SK-N-MC (cell line): Measurements from ENCODE around the gene SFSWAP.

Source experiments
- EZH2 ChIP-seq: fragments of 200-600 bp; sonication (generic); IDR thresholded peaks from one replicate; pipeline ENCODE4 v1.6.1; 2017; ENCODE audit warnings: antibody characterized with exemption
- FOXP2 ChIP-seq: optimal IDR thresholded peaks from 2 replicates; pipeline ENCODE3; 2011; ENCODE audit warnings: mild to moderate bottlenecking, moderate library complexity; ENCODE audit not compliant: insufficient read depth; ENCODE audit errors: extremely low read length, control extremely low read depth
- POLR2AphosphoS5 ChIP-seq: IDR thresholded peaks from 2 replicates; pipeline ENCODE4 v1.6.1; 2012; ENCODE audit warnings: mild to moderate bottlenecking, low read depth, low read length, borderline replicate concordance

DNA sequence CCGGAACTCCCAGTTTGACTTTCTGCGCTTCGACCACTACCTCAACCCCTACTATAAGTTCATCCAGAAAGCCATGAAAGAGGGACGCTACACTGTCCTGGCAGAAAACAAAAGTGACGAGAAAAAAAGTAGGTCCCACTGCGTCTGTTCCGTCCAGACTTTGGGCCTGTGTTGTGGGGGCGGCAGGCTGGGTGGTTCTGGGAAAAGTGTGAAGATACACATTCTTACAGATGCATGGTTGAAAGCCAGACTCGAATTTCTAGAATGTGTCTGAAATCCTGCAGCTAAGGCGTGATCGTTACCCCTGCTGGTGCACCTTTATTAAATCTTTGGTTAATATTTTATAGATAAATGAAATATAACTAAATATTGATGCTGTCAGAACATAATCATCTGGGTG is 14.6 kb downstream of the SFSWAP start:
- TF ChIP-seq POLR2AphosphoS5, result no peak
- no peak for TF ChIP-seq FOXP2
- TF ChIP-seq EZH2, result no peak
